Caco-2 (cell line): ENCODE results near the gene ATG4D. TPM values are rescaled to one million over a fixed set of nuclear protein-coding genes. Genes with fewer than 3 reads are reported as not detected.

ENCODE experiments used
- BruUV-seq: library from RNA; stranded (reverse); fragments of 400-500 nt; replicated peaks from 2 replicates; lab custom pipeline; 2021; lab: Mats Ljungman, UMichigan
- CTCF ChIA-PET: fragments of 300-600 bp; sonication (Branson Sonifier 250); formaldehyde crosslinking; loops from one replicate; lab custom pipeline; 2022; ENCODE audit warnings: antibody characterized with exemption; lab: Charles Lee
- POLR2A ChIA-PET: fragments of 300-600 bp; sonication (Branson Sonifier 250); formaldehyde crosslinking; loops from one replicate; lab custom pipeline; 2022; ENCODE audit warnings: antibody characterized with exemption; lab: Charles Lee
- DNase-seq, 2 experiments: peaks; one replicate each; pipeline versions ENCODE4 v3.0.0 to v3.0.0-alpha.2; 2020 to 2022
- H3K27me3 ChIP-seq: replicated peaks from 2 replicates; pipeline ENCODE4 v1.6.0; 2011; ENCODE audit warnings: low read length; ENCODE audit not compliant: control insufficient read depth, insufficient read depth
- H3K36me3 ChIP-seq: 2 replicates; pipeline ENCODE4 v1.5.1; 2011; ENCODE audit warnings: low read length; ENCODE audit not compliant: control insufficient read depth, insufficient read depth
- H3K4me1 ChIP-seq: fragments of 250-450 bp; sonication (Bioruptor Pico); 2 replicates; pipeline ENCODE4 v1.5.1; 2020; ENCODE audit warnings: mild to moderate bottlenecking
- H3K4me3 ChIP-seq: 2 replicates; pipeline ENCODE4 v1.5.1; 2011; ENCODE audit warnings: low read depth, mild to moderate bottlenecking, control low read depth, low read length
- H3K9me3 ChIP-seq: fragments of 250-450 bp; sonication (Bioruptor Pico); 2 replicates; pipeline ENCODE4 v1.5.1; 2020; ENCODE audit warnings: mild to moderate bottlenecking, moderate library complexity
- H3K27ac Mint-ChIP-seq: one replicate; pipeline ENCODE4 v1.8.0; 2022; ENCODE audit warnings: mixed read lengths; ENCODE audit not compliant: unreplicated experiment
- H3K27me3 Mint-ChIP-seq: one replicate; pipeline ENCODE4 v1.8.0; 2022; ENCODE audit warnings: mixed read lengths; ENCODE audit not compliant: insufficient read depth, unreplicated experiment
- H3K36me3 Mint-ChIP-seq: one replicate; pipeline ENCODE4 v1.8.0; 2022; ENCODE audit warnings: mild to moderate bottlenecking, mixed read lengths; ENCODE audit not compliant: insufficient read depth, unreplicated experiment
- H3K4me1 Mint-ChIP-seq: one replicate; pipeline ENCODE4 v1.8.0; 2022; ENCODE audit warnings: low read depth, mixed read lengths; ENCODE audit not compliant: unreplicated experiment
- H3K4me3 Mint-ChIP-seq: one replicate; pipeline ENCODE4 v1.8.0; 2022; ENCODE audit warnings: mild to moderate bottlenecking, moderate library complexity, mixed read lengths; ENCODE audit not compliant: unreplicated experiment
- H3K9me3 Mint-ChIP-seq: one replicate; pipeline ENCODE4 v1.8.0; 2022; ENCODE audit warnings: mixed read lengths; ENCODE audit not compliant: unreplicated experiment
- intact Hi-C: fragments of 100-400 bp; cut with micrococcal nuclease; formaldehyde crosslinking; loops from one replicate; pipeline ENCODE4 v1.10.0; 2022; ENCODE audit not compliant: unreplicated experiment
- total RNA-seq: library from RNA; stranded (reverse); gene quantifications from 2 replicates; pipeline ENCODE4 v1.2.3, GENCODE V29; 2022
- TF ChIP-seq, protein P1 (sequence below), 2 experiments: fragments of 200-600 bp in 1 of 2; IDR thresholded peaks; 1 replicate in 1 of 2; 2 replicates in 1 of 2; pipeline versions ENCODE4 v1.5.1 to v1.8.0; 2011 to 2022; ENCODE audit warnings: antibody characterized with exemption in 1 of 2, control low read depth in 1 of 2, inconsistent platforms in 1 of 2, low read depth in 1 of 2, low read length in 1 of 2, mild to moderate bottlenecking in 1 of 2, moderate library complexity in 1 of 2; ENCODE audit not compliant: insufficient read depth in 1 of 2, severe bottlenecking in 1 of 2, unreplicated experiment in 1 of 2

ATG4D gene
- total RNA-seq, 1 experiment from 2014 or later: 34.3 TPM

DNA sequence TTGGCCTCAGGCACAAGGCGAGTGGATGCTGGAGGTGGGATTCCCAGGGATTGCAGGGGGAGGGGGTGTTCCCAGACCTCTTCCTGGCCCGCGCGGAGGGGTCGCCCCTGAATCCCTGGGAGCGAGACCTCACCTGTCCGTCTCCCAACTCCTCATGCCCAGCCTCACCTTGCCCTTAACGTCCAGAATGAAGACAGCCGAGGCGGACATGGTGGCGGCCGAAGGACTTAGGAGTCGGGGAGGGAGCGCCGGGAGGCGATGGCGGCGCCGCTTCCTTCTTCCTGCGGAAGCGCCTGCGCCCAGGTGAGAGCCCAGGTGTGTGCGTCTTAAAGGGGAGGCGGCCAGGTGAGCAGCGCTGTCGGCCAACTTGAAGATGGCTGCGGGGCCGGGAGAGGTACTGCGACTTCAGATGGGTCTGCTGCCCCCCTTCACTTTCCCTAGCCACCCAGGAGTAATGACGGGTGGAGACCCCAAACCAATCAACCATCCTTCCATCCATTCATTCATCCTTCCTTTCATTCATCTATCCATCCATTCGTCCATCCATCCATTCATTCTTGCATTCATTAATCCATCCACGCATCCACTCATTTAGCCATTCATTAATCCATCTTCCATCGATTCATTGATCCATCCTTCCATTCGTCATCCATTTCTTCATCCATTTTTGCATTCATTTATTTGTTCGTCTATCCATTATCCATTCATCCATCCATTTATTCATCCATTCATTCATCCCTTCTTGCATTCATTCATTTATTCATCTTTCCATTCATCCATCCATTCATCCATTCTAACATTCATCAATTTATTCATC is 43.5 kb downstream of the ATG4D start, which contains the start of gene AP1M2:
Gene AP1M2 (minus strand): TSS at position 291 of the 817 bp plus-strand sequence. CDS start 81 bp downstream, at position 210.
- H3K27me3 Mint-ChIP-seq: no peaks in the 10 kb centered on the region
- H3K4me1 Mint-ChIP-seq: peaks cover 9% of the 10 kb centered on the region
- Histone ChIP-seq H3K4me3 (peak within 1 kb of the TSS; percentile 66), H3K4me1 (no peaks in the 10 kb centered on the region), H3K9me3 (no peaks in the 10 kb centered on the region), H3K36me3 (no peaks in the 10 kb centered on the region), H3K27me3 (no peaks in the 10 kb centered on the region)
- H3K4me3 Mint-ChIP-seq: peak within 1 kb of the TSS; percentile 80
- intact Hi-C loops: no loop called here
- DNase-seq: peak; percentile 74 to 76
- peaks cover 15% of the 10 kb centered on the region for H3K36me3 Mint-ChIP-seq
- no TSS peak for BruUV-seq
- TF ChIP-seq, protein P1, sequence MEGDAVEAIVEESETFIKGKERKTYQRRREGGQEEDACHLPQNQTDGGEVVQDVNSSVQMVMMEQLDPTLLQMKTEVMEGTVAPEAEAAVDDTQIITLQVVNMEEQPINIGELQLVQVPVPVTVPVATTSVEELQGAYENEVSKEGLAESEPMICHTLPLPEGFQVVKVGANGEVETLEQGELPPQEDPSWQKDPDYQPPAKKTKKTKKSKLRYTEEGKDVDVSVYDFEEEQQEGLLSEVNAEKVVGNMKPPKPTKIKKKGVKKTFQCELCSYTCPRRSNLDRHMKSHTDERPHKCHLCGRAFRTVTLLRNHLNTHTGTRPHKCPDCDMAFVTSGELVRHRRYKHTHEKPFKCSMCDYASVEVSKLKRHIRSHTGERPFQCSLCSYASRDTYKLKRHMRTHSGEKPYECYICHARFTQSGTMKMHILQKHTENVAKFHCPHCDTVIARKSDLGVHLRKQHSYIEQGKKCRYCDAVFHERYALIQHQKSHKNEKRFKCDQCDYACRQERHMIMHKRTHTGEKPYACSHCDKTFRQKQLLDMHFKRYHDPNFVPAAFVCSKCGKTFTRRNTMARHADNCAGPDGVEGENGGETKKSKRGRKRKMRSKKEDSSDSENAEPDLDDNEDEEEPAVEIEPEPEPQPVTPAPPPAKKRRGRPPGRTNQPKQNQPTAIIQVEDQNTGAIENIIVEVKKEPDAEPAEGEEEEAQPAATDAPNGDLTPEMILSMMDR (IDR thresholded peaks at IDR 0.05; ENCODE audit: insufficient read depth in 1 of 2, low read depth in 1 of 2, low read length in 1 of 2, severe bottlenecking in 1 of 2, unreplicated experiment in 1 of 2): no peak
- no peaks in the 10 kb centered on the region for H3K9me3 Mint-ChIP-seq
- ChIA-PET CTCF (no interaction called here), POLR2A (no interaction called here)
- H3K27ac Mint-ChIP-seq: peak within 1 kb of the TSS; percentile 65

DNA sequence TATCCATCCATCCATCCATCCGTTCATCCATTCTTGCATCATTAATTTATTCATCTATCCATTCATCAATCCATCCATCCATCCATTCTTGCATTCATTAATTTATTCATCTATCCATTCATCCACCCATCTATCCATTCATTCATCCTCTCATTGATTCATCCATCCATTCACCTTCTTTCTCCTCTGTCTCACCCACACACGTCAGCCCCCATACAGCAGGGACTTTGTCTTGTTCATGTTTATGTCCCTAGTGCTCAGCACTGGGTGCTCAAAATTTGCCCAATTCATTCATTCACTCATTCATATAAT is 44.1 kb downstream of the ATG4D start:
- Histone ChIP-seq H3K4me3 (no peak overlapping the region), H3K4me1 (no peaks in the 10 kb centered on the region), H3K9me3 (no peaks in the 10 kb centered on the region), H3K36me3 (no peaks in the 10 kb centered on the region), H3K27me3 (no peaks in the 10 kb centered on the region)
- ChIA-PET POLR2A (no interaction called here), CTCF (no interaction called here)
- Mint-ChIP-seq H3K27me3 (no peaks in the 10 kb centered on the region), H3K4me1 (peaks cover 9% of the 10 kb centered on the region), H3K36me3 (peaks cover 12% of the 10 kb centered on the region), H3K4me3 (peak overlapping the region; percentile 80), H3K9me3 (no peaks in the 10 kb centered on the region), H3K27ac (peak overlapping the region; percentile 65)
- intact Hi-C loops: no loop called here
- BruUV-seq: no TSS peak
- TF ChIP-seq, protein P1 (IDR thresholded peaks at IDR 0.05; ENCODE audit: insufficient read depth in 1 of 2, low read depth in 1 of 2, low read length in 1 of 2, severe bottlenecking in 1 of 2, unreplicated experiment in 1 of 2): no peak
- DNase-seq: no peak

DNA sequence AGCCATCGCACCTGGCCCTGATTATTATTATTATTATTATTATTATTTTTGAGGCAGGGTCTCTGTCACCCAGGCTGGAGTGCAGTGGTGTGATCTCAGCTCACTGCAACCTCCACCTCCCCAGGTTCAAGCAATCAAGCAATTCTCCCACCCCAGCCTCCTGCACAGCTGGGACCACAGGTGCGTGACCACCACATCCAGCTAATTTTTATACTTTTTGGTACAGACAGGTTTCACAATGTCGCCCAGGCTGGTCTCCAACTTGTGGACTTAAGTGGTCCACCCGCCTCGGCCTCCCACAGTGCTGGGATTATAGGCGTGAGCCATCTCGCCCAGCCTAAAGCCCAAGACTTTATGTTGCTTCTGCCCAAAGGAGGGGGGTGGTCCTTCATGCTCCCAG is 49.4 kb downstream of the ATG4D start:
- H3K36me3 ChIP-seq: no peaks in the 10 kb centered on the region
- no peak overlapping the region for H3K4me3 ChIP-seq
- TF ChIP-seq, protein P1 (IDR thresholded peaks at IDR 0.05; ENCODE audit: insufficient read depth in 1 of 2, low read depth in 1 of 2, low read length in 1 of 2, severe bottlenecking in 1 of 2, unreplicated experiment in 1 of 2): no peak
- no peaks in the 10 kb centered on the region for H3K9me3 Mint-ChIP-seq
- H3K4me1 Mint-ChIP-seq: no peaks in the 10 kb centered on the region
- H3K4me3 Mint-ChIP-seq: no peak overlapping the region
- CTCF ChIA-PET: no interaction called here
- no peak overlapping the region for H3K27ac Mint-ChIP-seq
- H3K4me1 ChIP-seq: no peaks in the 10 kb centered on the region
- no peaks in the 10 kb centered on the region for H3K9me3 ChIP-seq
- no TSS peak for BruUV-seq
- H3K27me3 Mint-ChIP-seq: no peaks in the 10 kb centered on the region
- no peak for DNase-seq
- no peaks in the 10 kb centered on the region for H3K27me3 ChIP-seq
- POLR2A ChIA-PET: no interaction called here
- intact Hi-C loops: no loop called here
- H3K36me3 Mint-ChIP-seq: no peaks in the 10 kb centered on the region
